K562 (cell line): ENCODE data around the gene VPS11. TPM values are rescaled to one million over a fixed set of nuclear protein-coding genes. Genes with fewer than 3 reads are reported as not detected.
A peak's percentile ranks its signal among the peaks of the same experiment; 100 is the strongest.

Source experiments
- ATF6 ChIP-seq: sonication (generic); formaldehyde crosslinking; IDR thresholded peaks from 2 replicates; pipeline ENCODE4 v1.4.0; 2020; ENCODE audit warnings: mild to moderate bottlenecking, missing genetic modification reagents
- CREBBP ChIP-seq: IDR thresholded peaks from one replicate; pipeline ENCODE4 v1.6.1; 2012; ENCODE audit warnings: low read depth, mild to moderate bottlenecking, control low read depth, inconsistent platforms, low read length
- ERF ChIP-seq: fragments of 450-650 bp; formaldehyde crosslinking; IDR thresholded peaks from 2 replicates; pipeline ENCODE4 v1.4.0; 2020; ENCODE audit warnings: mild to moderate bottlenecking, mixed read lengths
- KLF16 ChIP-seq: IDR thresholded peaks from 2 replicates; pipeline ENCODE4 v1.6.1; 2016; ENCODE audit warnings: antibody characterized with exemption
- MAX ChIP-seq: sonication (generic); formaldehyde crosslinking; IDR thresholded peaks from 2 replicates; pipeline ENCODE4 v1.9.0; 2022; ENCODE audit warnings: mild to moderate bottlenecking, missing genetic modification reagents
- MLX ChIP-seq, 2 experiments: fragments of 450-650 bp in 1 of 2; sonication (generic) in 1 of 2; formaldehyde crosslinking; conservative IDR thresholded peaks; 2 replicates each; pipeline versions ENCODE4 v1.4.0 to v1.8.1; 2020 to 2022; ENCODE audit warnings: mild to moderate bottlenecking in 1 of 2, missing genetic modification reagents in 1 of 2
- POLR2B ChIP-seq: fragments of 450-650 bp; IDR thresholded peaks from 2 replicates; pipeline ENCODE4 v1.6.1; 2018; ENCODE audit warnings: low read depth; ENCODE audit not compliant: partially characterized antibody
- TBP ChIP-seq: optimal IDR thresholded peaks from 2 replicates; pipeline ENCODE3; 2011; ENCODE audit warnings: low read depth, low read length, improper control_type of control experiment
- ZBED1 ChIP-seq: IDR thresholded peaks from 2 replicates; pipeline ENCODE4 v1.6.1; 2014
- ZNF124 ChIP-seq: sonication (generic); formaldehyde crosslinking; IDR thresholded peaks from 2 replicates; pipeline ENCODE4 v1.8.1; 2022; ENCODE audit warnings: missing genetic modification reagents
- ZNF174 ChIP-seq: fragments of 250-450 bp; sonication (Bioruptor Pico); IDR thresholded peaks from 2 replicates; pipeline ENCODE4 v1.4.0; 2020; ENCODE audit warnings: mild to moderate bottlenecking
- ZNF347 ChIP-seq: fragments of 450-650 bp; formaldehyde crosslinking; IDR thresholded peaks from 2 replicates; pipeline ENCODE4 v1.4.0; 2020; ENCODE audit warnings: low read depth, mild to moderate bottlenecking, moderate library complexity
- ZNF639 ChIP-seq, 2 experiments: fragments of 200-800 bp in 1 of 2; sonication (Bioruptor generic) in 1 of 2; sonication (generic) in 1 of 2; formaldehyde crosslinking in 1 of 2; IDR thresholded peaks in 1 of 2; conservative IDR thresholded peaks in 1 of 2; 2 replicates each; pipeline versions ENCODE4 v1.5.0 to v1.6.1; 2016 to 2020; ENCODE audit warnings: missing compliant biosample characterization in 1 of 2, missing genetic modification characterization in 1 of 2, missing genetic modification reagents in 1 of 2
- polyA plus RNA-seq, 8 experiments: library from polyadenylated mRNA; depleted of rRNA in 4 of 8; stranded (reverse) in 5 of 8; unstranded in 3 of 8; fragments of >200 nt; fragmentation: Nextera tagmentation in 2 of 8; fragmentation: Illumina TruSeq in 1 of 8; extraction: Ambion mirVana in 2 of 8; extraction: Trizol in 1 of 8; gene quantifications; 2 replicates each; pipeline versions ENCODE4 v1.2.1 to v1.2.3, GENCODE V29; 2011 to 2014; ENCODE audit warnings: inconsistent platforms in 1 of 8, missing spikeins in 1 of 8
- total RNA-seq, 7 experiments: library from RNA; depleted of rRNA in 6 of 7; stranded (reverse); fragments of >200 nt in 6 of 7; fragmentation: Illumina TruSeq in 2 of 7; extraction: Trizol in 2 of 7; gene quantifications; 2 replicates each; pipeline versions ENCODE4 v1.2.1 to v1.2.3, GENCODE V29; 2011 to 2021; ENCODE audit warnings: low replicate concordance in 1 of 7
- TF ChIP-seq, protein P1 (sequence below): fragments of 250-450 bp; sonication (Bioruptor Pico); IDR thresholded peaks from 2 replicates; pipeline ENCODE4 v1.9.0; 2021; ENCODE audit warnings: mild to moderate bottlenecking, inconsistent platforms
- TF ChIP-seq, protein P2 (sequence below): sonication (generic); formaldehyde crosslinking; IDR thresholded peaks from 2 replicates; pipeline ENCODE4 v1.8.1; 2023; ENCODE audit warnings: mild to moderate bottlenecking, missing genetic modification reagents, moderate library complexity

The VPS11 gene
- total and polyA plus RNA-seq, 9 of the 15 experiments (the other 6 are each of a cell fraction or from before 2014, with no cell fraction given), result 14.1 to 35.5 (median 27.5) TPM

DNA sequence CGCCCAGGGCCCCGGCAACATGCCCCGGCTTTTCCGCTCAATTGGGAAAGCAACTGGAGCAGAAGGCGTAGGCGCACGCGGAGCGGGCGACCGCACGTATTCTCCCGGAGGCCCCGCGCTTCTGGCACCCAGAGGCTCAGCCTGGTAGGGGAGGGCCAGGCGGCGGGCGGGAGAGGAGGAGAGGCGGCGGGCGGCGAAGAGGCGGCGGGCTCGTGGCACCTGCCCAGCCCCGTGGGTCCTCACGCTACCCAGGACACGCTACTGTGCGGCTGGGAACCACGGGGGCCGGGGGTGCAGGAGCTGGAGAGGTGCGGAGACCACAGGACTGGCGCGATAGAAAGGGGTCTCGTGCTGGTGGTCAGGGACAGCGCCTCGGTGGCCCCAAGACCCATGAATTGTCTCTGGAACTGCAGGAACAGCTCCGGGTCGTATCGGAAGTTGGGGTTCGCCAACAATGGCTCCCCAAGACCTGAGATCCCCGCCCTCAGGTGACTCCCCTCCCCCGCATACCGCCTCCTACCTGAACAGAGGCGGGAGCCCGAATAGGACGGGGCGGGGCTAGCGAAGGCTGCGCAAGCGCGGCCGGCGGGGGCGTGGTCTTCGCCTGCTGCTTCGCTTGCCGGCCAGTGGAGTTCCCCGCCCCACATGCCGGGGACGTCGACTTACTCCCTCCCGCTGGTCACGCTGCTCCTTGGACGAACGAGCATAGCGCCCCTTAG, 37.1 kb upstream of the VPS11 start, which contains the start of gene SLC37A4 (continued):
- TF ChIP-seq, protein P1, sequence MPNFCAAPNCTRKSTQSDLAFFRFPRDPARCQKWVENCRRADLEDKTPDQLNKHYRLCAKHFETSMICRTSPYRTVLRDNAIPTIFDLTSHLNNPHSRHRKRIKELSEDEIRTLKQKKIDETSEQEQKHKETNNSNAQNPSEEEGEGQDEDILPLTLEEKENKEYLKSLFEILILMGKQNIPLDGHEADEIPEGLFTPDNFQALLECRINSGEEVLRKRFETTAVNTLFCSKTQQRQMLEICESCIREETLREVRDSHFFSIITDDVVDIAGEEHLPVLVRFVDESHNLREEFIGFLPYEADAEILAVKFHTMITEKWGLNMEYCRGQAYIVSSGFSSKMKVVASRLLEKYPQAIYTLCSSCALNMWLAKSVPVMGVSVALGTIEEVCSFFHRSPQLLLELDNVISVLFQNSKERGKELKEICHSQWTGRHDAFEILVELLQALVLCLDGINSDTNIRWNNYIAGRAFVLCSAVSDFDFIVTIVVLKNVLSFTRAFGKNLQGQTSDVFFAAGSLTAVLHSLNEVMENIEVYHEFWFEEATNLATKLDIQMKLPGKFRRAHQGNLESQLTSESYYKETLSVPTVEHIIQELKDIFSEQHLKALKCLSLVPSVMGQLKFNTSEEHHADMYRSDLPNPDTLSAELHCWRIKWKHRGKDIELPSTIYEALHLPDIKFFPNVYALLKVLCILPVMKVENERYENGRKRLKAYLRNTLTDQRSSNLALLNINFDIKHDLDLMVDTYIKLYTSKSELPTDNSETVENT, result 0 out of 2 replicates have a peak, but pooled peaks have one; percentile 15
- no peak for TF ChIP-seq ZBED1
- no peak for TF ChIP-seq CREBBP
- no peak for TF ChIP-seq ZNF124 (CRISPR knock-in tag)
- TF ChIP-seq TBP, result peak; percentile 34
- TF ChIP-seq ZNF639 (CRISPR knock-in tag; conservative IDR thresholded peaks at IDR 0.05 in 1 of 2, IDR thresholded peaks at IDR 0.05 in 1 of 2), result 0 out of 4 replicates have a peak, but pooled peaks of 1 of the 2 experiments have one; percentile 16
- TF ChIP-seq POLR2B, result peak; percentile 57
- TF ChIP-seq KLF16, result no peak; the same call in 1 of the 2 replicates
- TF ChIP-seq, protein P2, sequence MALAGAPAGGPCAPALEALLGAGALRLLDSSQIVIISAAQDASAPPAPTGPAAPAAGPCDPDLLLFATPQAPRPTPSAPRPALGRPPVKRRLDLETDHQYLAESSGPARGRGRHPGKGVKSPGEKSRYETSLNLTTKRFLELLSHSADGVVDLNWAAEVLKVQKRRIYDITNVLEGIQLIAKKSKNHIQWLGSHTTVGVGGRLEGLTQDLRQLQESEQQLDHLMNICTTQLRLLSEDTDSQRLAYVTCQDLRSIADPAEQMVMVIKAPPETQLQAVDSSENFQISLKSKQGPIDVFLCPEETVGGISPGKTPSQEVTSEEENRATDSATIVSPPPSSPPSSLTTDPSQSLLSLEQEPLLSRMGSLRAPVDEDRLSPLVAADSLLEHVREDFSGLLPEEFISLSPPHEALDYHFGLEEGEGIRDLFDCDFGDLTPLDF, result 0 out of 2 replicates have a peak, but pooled peaks have one; percentile 61
- peak; percentile 92; the same call in 1 of the 2 replicates for TF ChIP-seq ATF6 (CRISPR knock-in tag)
- no peak; a peak in 1 of 4 replicates for TF ChIP-seq MLX (CRISPR knock-in tag; conservative IDR thresholded peaks at IDR 0.05)
- TF ChIP-seq ZNF174, result no peak
- peak; percentile 96 for TF ChIP-seq MAX (CRISPR knock-in tag)
- TF ChIP-seq ERF (CRISPR knock-in tag), result 0 out of 2 replicates have a peak, but pooled peaks have one; percentile 45
- TF ChIP-seq ZNF347, result no peak
